ENCODE results near the gene SLC8A2.

The SLC8A2 gene

DNA sequence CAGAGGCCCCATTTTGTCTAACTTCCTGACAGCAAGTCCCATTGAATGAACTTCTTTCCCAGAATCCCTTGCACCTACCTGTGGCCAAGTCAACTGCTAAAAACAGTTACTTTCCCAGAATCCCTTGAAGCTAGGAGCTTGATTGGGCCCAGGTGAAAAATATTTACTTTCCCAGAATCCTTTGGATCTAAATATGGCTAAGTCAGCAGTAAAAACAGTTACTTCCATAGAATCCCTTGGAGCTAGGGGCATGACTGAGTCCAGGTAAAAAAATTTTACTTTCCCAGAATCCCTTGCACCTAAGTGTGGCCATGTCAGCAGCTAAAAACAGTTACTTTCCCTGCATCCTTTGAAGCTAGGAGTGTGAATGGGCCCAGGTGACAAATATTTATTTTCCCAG is 39.2 kb downstream of the SLC8A2 start:
- in situ Hi-C loops (cut with MboI; ENCODE audit: low sequenced_read_pairs) = no loop called here

DNA sequence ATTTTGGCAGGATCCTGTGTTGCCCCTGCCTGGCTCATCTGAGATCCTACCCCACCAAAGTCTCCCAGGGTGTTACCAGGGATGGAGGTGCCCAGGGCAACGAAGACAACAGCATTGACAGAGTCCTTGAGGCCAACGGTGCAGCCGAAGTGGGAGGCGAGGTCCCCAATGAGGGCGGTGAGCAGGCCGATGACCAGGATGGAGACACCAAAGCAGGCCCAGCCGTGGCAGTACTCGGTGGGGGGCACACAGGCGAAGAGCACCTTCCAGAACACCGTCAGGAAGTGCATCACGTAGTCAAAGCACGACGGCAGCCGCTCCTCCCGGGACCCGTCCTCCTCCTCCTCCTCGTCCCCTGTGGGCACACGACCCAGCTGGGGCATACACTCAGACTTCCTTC is 39.6 kb downstream of the SLC8A2 start:
- in situ Hi-C loops (cut with MboI; ENCODE audit: low sequenced_read_pairs) = no loop called here

GRCh38 chr19:47430041-47430802 is 41.5 kb downstream of the SLC8A2 start:
- in situ Hi-C loops (cut with MboI; ENCODE audit: low sequenced_read_pairs) = no loop called here

GRCh38 chr19:47429140-47429793 is 42.4 kb downstream of the SLC8A2 start:
- in situ Hi-C loops (cut with MboI; ENCODE audit: low sequenced_read_pairs) = no loop called here

DNA sequence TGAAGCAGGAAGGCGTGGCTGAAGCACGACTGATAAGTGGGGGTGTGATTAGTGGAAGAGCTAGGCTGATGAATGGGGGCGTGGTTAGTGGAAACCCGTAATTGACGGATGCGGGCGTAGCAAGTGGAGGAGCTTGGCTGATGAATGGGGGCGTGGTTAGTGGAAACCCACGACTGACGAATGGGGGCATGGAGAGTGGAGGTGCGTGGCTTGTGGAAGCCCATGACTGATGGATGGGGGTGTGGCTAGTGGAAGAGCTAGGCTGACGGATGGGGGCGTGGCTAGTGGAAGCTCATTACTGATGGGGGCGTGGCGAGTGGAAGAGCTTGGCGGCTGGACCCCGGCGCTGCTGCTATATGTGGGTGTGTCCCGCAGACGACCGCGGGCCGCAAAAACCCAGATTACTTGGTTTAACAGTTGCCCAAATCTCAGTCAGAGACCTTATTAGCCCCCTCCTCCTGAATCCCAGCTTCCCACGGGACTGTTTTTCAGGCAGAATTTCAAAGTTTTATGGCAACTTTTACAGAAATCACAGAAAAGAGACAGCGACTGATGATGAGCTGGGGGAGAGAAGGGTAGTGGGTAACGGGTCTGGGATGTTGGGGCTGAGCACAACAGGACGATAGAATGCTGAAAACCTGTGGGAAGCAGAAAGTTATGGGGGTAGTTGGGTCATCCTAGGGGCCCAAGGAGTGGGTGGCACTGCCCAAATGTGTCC is 43.4 kb downstream of the SLC8A2 start:
- in situ Hi-C loops (cut with MboI; ENCODE audit: low sequenced_read_pairs) = no loop called here

DNA sequence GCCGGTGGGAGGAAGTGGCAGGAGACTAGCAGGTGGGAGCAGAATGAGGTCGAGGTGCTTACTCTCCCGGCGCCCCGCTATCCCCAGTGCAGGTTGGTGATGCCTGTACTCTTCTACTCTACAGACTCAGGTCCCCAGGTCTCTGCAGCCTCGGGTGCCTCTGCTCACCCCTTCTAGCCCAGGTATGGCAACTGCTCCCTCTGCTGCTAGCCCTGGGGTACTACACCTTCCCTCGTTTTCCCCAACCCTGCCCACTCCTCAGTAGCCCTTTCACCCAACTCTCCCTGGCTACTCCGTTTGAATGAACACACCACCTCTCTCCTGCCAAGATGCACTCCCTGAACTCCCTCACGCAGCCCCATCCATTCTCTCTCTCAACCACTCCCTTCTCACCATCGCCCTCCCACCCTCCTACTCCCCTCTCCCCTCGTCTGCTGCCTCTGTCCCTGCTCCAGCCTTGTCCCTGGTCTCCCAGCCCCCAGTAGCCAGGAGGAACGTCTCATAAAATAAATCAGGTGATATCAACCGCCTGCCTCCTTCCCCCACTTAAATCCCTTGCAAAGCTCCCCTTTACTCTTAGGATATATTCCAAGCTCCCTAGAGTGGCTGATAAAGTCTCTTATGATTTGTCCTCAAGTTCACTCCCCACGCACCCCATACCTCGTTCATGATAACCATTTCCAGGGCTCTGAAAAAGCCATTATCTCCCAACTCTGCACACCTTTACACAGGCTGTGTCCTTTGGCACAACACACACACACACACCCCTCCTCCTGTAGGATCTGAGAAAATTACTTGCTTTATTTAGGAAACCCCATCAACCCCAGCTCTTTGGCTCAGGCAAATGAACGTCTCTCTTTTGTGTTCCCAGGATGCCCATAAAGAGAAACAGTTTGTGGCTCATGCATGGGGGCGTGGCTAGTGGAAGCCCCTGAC is 44.2 kb downstream of the SLC8A2 start:
- in situ Hi-C loops (cut with MboI; ENCODE audit: low sequenced_read_pairs) = no loop called here

- in situ Hi-C loops (cut with MboI; ENCODE audit: low sequenced_read_pairs) = no loop called here
Measured at GRCh38 chr19:47423203-47423882, 48.4 kb downstream of the SLC8A2 start.

DNA sequence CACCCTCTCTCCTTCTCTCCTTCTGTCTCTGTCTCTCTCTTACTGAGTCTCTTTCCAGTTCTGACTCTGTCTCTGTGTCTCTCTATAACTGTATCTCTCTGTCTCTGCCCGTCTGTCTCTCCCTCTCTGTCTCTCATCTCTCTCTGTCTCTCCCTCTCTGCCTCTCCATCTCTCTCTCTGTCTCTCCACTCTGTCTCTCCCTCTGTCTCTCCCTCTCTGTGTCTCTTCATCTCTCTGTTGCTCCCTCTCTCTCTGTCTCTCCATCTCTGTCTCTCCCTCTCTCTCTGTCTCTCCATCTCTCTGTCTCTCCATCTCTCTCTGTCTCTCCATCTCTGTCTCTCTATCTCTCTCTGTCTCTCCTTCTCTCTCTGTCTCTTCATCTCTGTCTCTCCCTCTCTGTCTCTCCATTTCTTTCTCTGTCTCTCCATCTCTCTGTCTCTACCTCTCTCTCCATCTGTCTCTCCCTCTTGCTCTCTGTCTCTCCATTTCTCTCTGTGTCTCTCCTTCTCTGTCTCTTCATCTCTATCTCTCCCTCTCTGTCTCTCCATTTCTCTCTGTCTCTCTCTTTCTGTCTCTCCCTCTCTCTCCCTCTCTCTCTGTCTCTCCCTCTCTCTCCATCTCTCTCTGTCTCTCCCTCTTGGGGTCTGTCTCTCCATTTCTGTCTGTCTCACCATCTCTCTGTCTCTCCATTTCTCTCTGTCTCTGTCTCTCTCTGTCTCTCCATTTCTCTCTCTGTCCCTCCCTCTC is 49.1 kb downstream of the SLC8A2 start:
- in situ Hi-C loops (cut with MboI; ENCODE audit: low sequenced_read_pairs) = no loop called here

- in situ Hi-C loops (cut with MboI; ENCODE audit: low sequenced_read_pairs) = no loop called here
Measured at GRCh38 chr19:47421844-47422395, 49.8 kb downstream of the SLC8A2 start.

- in situ Hi-C loops (cut with MboI; ENCODE audit: low sequenced_read_pairs) = no loop called here
Measured at GRCh38 chr19:47421244-47421786, 50.4 kb downstream of the SLC8A2 start.

GRCh38 chr19:47419789-47420188 is 51.9 kb downstream of the SLC8A2 start:
- in situ Hi-C loops (cut with MboI; ENCODE audit: low sequenced_read_pairs) = no loop called here

DNA sequence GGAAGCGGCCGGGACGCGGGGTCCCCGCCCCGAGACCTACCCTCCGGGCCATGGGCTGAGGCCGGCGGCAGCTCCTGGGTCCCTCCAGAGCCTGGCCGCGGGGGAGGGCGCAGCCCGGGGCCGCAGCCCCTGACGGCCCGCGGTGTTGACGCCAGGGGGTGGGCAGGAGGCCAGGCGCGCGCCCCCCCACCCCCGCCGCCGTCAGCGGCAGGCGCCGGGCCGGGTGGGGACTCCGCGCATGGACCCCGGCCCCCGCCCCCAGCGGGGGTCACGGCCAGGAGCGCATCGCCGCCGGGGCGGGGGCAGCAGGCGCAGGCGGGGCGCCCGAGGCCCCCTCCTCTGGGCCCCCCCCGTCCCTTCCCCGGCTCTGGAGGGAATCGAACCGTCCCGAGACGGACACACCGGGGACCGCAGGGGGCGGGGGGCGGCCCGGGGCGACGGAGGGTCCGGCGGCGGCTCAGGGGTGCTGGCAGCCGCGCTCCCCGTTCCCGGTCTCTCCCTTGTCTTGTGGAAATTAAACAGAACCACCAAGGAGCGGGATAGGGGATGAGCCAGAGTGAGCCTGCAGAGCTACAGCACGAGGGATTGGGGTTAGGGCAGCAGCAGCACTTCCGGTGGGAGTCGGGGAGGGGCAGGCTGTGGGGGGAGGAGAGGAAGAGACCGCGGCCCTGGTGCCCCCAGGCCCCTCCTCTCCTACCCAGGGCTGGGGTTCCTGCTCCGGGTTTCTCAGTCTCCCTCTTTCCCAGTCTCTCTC is 52.5 kb downstream of the SLC8A2 start, which contains the start of gene MEIS3:
MEIS3 (minus strand) TSS at position 498 of the 754 bp plus-strand sequence; CDS start at position 52, 446 bp downstream.
- in situ Hi-C loops (cut with MboI; ENCODE audit: low sequenced_read_pairs) = no loop called here

DNA sequence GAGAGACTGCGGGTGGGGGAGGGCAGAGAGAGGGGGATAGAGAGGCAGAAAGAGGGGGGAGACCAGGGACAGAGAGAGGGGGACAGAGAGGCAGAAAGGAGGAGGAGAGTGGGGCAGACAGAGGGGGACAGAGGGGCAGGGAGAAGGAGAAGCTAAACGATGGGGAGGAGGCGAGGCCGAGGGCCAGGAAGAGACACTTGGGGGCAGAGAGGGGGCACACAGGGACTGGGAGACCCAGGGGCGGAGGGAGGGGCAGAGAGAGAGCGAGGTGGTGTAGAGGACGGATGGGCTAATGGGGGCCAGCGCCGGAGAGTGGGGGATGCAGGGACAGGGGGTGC is 53.0 kb downstream of the SLC8A2 start:
- in situ Hi-C loops (cut with MboI; ENCODE audit: low sequenced_read_pairs) = no loop called here

DNA sequence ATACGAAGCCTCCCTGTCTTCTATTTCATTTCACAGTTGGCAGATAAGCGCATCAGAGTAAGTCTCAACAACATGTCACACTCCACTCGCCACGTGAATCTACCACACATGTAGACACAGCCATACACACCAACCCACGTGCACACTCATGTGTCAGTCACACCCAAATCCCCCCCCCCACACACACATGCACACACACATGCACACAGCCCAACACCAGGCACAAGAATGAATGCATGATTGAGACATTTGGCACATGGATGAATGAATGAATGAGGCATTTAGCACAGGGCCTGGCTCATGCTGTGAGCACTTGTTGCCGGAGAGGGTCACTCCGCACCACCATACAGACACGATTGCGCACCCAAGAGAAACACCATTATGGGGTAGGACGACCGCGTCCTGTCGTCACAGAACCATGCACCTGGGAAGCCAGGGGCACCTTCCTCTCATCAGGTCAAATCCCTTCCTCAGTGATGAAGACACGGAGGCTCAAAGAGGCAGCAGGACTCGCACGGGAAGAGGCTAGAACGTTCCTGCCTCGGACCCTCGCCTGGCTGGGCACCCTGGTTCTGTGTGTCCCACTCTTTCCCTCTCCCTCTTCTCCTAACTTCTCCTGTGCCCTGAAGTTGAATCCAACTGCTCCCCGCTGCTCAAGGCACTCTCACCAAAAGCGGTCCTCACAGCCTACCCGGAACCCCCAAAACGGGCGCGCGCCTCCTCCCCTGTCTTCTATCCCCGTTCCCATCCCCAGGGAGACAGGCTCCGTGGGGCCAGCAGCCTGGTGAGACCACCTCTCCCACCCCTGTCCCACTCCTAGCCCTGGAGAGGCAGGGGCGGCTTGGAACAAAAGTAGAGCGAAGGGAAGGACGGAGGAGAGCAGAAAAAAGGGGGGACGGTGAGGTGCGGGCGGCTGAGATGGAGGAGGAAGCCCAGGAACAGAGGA is 53.7 kb downstream of the SLC8A2 start:
- in situ Hi-C loops (cut with MboI; ENCODE audit: low sequenced_read_pairs) = no loop called here

DNA sequence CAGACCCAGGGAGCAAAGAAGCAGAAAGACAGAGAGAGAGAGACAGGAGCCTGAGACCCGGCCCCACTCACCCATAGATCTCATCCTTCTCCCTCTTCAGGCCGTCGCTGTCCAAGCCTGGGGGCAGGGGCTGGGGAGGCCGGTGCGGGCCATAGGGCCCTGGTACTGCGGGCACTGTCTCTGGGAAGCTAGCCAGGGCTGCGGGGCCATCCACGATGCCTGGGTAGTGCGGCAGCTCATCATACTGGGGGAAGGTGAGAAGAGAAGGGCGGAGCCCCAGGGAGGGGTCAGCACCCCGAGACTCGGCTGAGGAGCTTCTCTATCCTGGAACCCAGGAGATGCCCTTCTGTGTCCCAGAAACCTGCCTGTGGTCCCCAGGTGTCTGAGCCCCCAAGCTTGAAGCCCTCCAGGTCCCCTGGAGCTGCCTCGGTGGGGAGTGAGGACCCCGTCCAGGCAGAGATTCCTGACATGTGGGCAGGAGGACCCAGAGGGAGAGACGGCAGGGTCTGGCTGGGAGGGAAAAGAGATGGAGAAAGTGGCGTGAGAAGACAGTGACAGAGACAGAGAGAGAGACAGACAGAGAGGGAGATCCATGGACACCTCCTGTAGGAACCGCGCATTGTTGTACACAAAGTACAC is 54.5 kb downstream of the SLC8A2 start:
- in situ Hi-C loops (cut with MboI; ENCODE audit: low sequenced_read_pairs) = no loop called here

- in situ Hi-C loops (cut with MboI; ENCODE audit: low sequenced_read_pairs) = no loop called here
Measured at GRCh38 chr19:47416643-47416985, 55.1 kb downstream of the SLC8A2 start.
